ENCODE measurements around the gene SCMH1.

Gene SCMH1

GRCh38 chr1:41032147-41032546 is 210.0 kb downstream of the SCMH1 start:
- peaks cover 88% of the 10 kb centered on the region for H3K36me3 ChIP-seq (ENCODE audit: control insufficient read depth, low read length)
- H3F3A ChIP-seq (ENCODE audit: control insufficient read depth, insufficient read depth) = no peaks in the 10 kb centered on the region
- H3K4me3 ChIP-seq (ENCODE audit: low read length) = no peak overlapping the region
- H4K20me1 ChIP-seq (ENCODE audit: control insufficient read depth, insufficient read depth, low read depth, low read length) = no peaks in the 10 kb centered on the region; the same call in 1 of the 2 replicates
- H3K4me1 ChIP-seq (ENCODE audit: control insufficient read depth, low read length) = no peaks in the 10 kb centered on the region
- no peaks in the 10 kb centered on the region for H3K79me2 ChIP-seq (ENCODE audit: control insufficient read depth, low read length)
- TF ChIP-seq EZH2phosphoT487 (IDR thresholded peaks at IDR 0.05; ENCODE audit: borderline replicate concordance, low read length) (no peak), CTCF (IDR thresholded peaks at IDR 0.05; ENCODE audit: low read depth, low read length, poor library complexity, severe bottlenecking) (no peak)
- H3K27me3 ChIP-seq (ENCODE audit: control insufficient read depth, low read length) = no peaks in the 10 kb centered on the region
- no peak overlapping the region for H3K4me2 ChIP-seq (ENCODE audit: low read length)
- no peak overlapping the region for H3K27ac ChIP-seq (ENCODE audit: low read depth, low read length)
- H3K9me3 ChIP-seq (ENCODE audit: control insufficient read depth, insufficient read depth, low read length) = no peaks in the 10 kb centered on the region
- H3K9me2 ChIP-seq (replicated peaks; ENCODE audit: control insufficient read depth, low read length) = no peaks in the 10 kb centered on the region

- Histone ChIP-seq H3K9me3 (ENCODE audit: control insufficient read depth, insufficient read depth, low read length) (no peaks in the 10 kb centered on the region), H3K4me2 (ENCODE audit: low read length) (no peak overlapping the region), H3K36me3 (ENCODE audit: control insufficient read depth, low read length) (peaks cover 87% of the 10 kb centered on the region), H3K9me2 (replicated peaks; ENCODE audit: control insufficient read depth, low read length) (no peaks in the 10 kb centered on the region), H3K4me3 (ENCODE audit: low read length) (no peak overlapping the region), H3K79me2 (ENCODE audit: control insufficient read depth, low read length) (no peaks in the 10 kb centered on the region), H4K20me1 (ENCODE audit: control insufficient read depth, insufficient read depth, low read depth, low read length) (no peaks in the 10 kb centered on the region; the same call in 1 of the 2 replicates), H3K27ac (ENCODE audit: low read depth, low read length) (no peak overlapping the region), H3F3A (ENCODE audit: control insufficient read depth, insufficient read depth) (no peaks in the 10 kb centered on the region), H3K27me3 (ENCODE audit: control insufficient read depth, low read length) (no peaks in the 10 kb centered on the region), H3K4me1 (ENCODE audit: control insufficient read depth, low read length) (peaks cover 6% of the 10 kb centered on the region)
- no peak for TF ChIP-seq CTCF (IDR thresholded peaks at IDR 0.05; ENCODE audit: low read depth, low read length, poor library complexity, severe bottlenecking)
Measured at GRCh38 chr1:41030872-41031616, 211.1 kb downstream of the SCMH1 start.

- no peak overlapping the region for H3K27ac ChIP-seq (ENCODE audit: low read depth, low read length)
- H3K4me3 ChIP-seq (ENCODE audit: low read length) = no peak overlapping the region
- no peaks in the 10 kb centered on the region for H3K9me3 ChIP-seq (ENCODE audit: control insufficient read depth, insufficient read depth, low read length)
- no peaks in the 10 kb centered on the region for H3K79me2 ChIP-seq (ENCODE audit: control insufficient read depth, low read length)
- no peak overlapping the region for H3K4me2 ChIP-seq (ENCODE audit: low read length)
- no peak for TF ChIP-seq CTCF (IDR thresholded peaks at IDR 0.05; ENCODE audit: low read depth, low read length, poor library complexity, severe bottlenecking)
- TF ChIP-seq EZH2phosphoT487 (IDR thresholded peaks at IDR 0.05; ENCODE audit: borderline replicate concordance, low read length) = no peak
- H3F3A ChIP-seq (ENCODE audit: control insufficient read depth, insufficient read depth) = peaks cover 7% of the 10 kb centered on the region; the same call in 1 of the 2 replicates
- H3K4me1 ChIP-seq (ENCODE audit: control insufficient read depth, low read length) = peaks cover 8% of the 10 kb centered on the region
- H3K36me3 ChIP-seq (ENCODE audit: control insufficient read depth, low read length) = peaks cover 63% of the 10 kb centered on the region
- no peaks in the 10 kb centered on the region for H3K9me2 ChIP-seq (replicated peaks; ENCODE audit: control insufficient read depth, low read length)
- peaks cover 6% of the 10 kb centered on the region; the same call in 1 of the 2 replicates for H4K20me1 ChIP-seq (ENCODE audit: control insufficient read depth, insufficient read depth, low read depth, low read length)
- H3K27me3 ChIP-seq (ENCODE audit: control insufficient read depth, low read length) = no peaks in the 10 kb centered on the region
Measured at GRCh38 chr1:41028034-41028642, 214.0 kb downstream of the SCMH1 start.
